Fibroblast of the aortic adventitia (primary cell): ENCODE data around the gene CBX1. TPM values are rescaled to one million over a fixed set of nuclear protein-coding genes. Genes with fewer than 3 reads are reported as not detected.

Experiments
- DNase-seq: peaks from one replicate; pipeline ENCODE4 v3.0.0-alpha.2; 2010; ENCODE audit warnings: low read depth
- H3K4me3 ChIP-seq: 2 replicates; pipeline ENCODE4 v1.5.1; 2011; ENCODE audit warnings: low read depth, mild to moderate bottlenecking, control low read depth, low read length, moderate library complexity
- CTCF ChIP-seq: IDR thresholded peaks from 2 replicates; pipeline ENCODE4 v1.5.1; 2011; ENCODE audit warnings: mild to moderate bottlenecking, low read length, control low read depth, inconsistent platforms; ENCODE audit not compliant: insufficient read depth
- total RNA-seq: library from RNA; depleted of rRNA; stranded (reverse); fragments of >200 nt; gene quantifications from 2 replicates; pipeline ENCODE4 v1.2.3, GENCODE V29; 2012; ENCODE audit warnings: low replicate concordance

The CBX1 gene
- total RNA-seq, 1 donor, result 49.2 TPM

GRCh38 chr17:48132385-48132784 is 31.1 kb upstream of the CBX1 start:
- no peak for TF ChIP-seq CTCF
- no peak overlapping the region for H3K4me3 ChIP-seq
- DNase-seq, result no peak

GRCh38 chr17:48131216-48131824 is 30.0 kb upstream of the CBX1 start:
- DNase-seq, result peak; percentile 82

GRCh38 chr17:48129981-48130380 is 28.7 kb upstream of the CBX1 start:
- TF ChIP-seq CTCF, result no peak
- no peak for DNase-seq
- no peak overlapping the region for H3K4me3 ChIP-seq

More at GRCh38 chr17:48131216-48131824, 30.0 kb upstream of the CBX1 start:
- H3K4me3 ChIP-seq, result no peak overlapping the region
- TF ChIP-seq CTCF, result peak; percentile 89

- TF ChIP-seq CTCF, result no peak
- DNase-seq, result no peak
- no peak overlapping the region for H3K4me3 ChIP-seq
These were observed 27.1 kb upstream of the CBX1 start for GRCh38 chr17:48128400-48128799.

- TF ChIP-seq CTCF, result no peak
- no peak overlapping the region for H3K4me3 ChIP-seq
- peak; percentile 4 for DNase-seq
These were observed 26.2 kb upstream of the CBX1 start for GRCh38 chr17:48127371-48128051.

GRCh38 chr17:48126532-48126850 is 25.2 kb upstream of the CBX1 start:
- no peak for TF ChIP-seq CTCF
- no peak for DNase-seq

More at GRCh38 chr17:48126532-48126850, 25.2 kb upstream of the CBX1 start:
- H3K4me3 ChIP-seq, result no peak overlapping the region
